Stimulated activated CD8-positive, alpha-beta memory T cell treated with anti-CD3 and anti-CD28 coated beads, Interleukin-2, amount 100 ng/mL, for 48 hours (primary cell): ENCODE results near the gene NTNG1.

Experiments
- DNase-seq, 2 donors: peaks; one replicate each; pipeline ENCODE4 v3.0.0-alpha.2; 2020; ENCODE audit warnings: low read depth in 2 of 2

NTNG1 gene

DNA sequence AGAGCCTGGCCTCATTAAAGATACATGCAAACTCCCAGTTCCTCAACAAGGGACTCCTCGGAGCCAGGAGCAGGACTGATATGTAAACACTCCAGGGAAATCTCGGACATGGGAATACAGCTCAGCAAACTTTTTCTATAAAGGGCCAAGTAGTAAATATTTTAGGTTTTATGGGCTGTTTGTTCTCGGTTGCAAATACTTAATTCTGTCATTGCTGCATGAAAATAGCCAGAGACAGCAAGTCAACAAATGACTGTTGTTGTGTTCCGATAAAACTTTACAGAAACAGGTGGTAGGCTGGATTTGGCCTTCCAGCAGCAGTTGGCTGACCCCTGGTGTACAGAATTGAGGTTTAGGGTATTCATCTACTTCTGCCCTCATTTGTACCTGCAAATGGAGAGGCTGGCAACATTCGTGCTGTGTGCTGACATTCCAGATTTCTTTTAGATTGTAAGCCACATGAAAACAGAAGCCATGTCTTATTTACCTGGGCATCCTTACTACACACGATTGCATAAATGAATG is 360.3 kb downstream of the NTNG1 start:
- no peak for DNase-seq

- DNase-seq: no peak
Observed at GRCh38 chr1:107510347-107510746, 369.5 kb downstream of the NTNG1 start.

- no peak for DNase-seq
Observed at GRCh38 chr1:107512836-107513235, 372.0 kb downstream of the NTNG1 start.

GRCh38 chr1:107514841-107515240 is 374.0 kb downstream of the NTNG1 start:
- DNase-seq: no peak

- DNase-seq: no peak
Observed at GRCh38 chr1:107515702-107516101, 374.9 kb downstream of the NTNG1 start.

DNA sequence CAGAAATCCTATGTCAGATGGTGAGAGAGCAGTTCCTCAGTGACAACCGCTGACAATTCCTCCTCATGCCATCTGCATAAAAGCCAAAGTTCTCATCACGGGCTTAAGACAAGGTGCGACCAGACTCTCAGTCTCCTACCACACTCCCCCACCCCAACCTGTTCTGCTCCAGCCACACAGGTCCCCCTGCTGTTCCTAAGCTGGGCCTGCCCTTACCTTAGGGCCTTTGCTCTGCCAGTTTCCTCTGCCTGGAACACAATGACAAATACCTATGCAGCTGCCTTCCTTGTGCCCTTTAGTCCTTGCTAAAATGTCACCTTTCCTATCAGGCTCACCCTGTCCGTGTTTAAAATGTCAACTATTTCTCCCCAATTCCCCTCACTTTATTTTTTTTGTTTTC is 382.2 kb downstream of the NTNG1 start:
- no peak for DNase-seq

DNA sequence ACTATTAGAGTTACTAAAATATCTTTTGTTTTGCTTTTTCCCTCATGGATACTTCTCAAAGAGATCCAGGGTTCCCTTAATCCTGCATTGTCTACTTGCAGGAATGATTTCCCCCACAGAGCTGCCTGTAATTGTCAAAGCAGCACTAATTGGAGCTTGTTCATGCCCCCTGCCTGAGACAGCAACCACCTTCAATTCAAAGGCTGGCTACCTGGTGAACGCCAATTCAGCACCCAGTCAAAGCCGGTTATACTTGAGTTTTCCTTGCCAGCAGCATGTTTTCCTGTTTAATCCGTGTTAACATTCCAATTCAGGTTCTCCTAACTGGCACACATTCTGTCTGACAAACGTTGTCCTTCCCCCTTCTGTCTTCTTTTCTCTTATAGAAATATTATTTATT is 382.9 kb downstream of the NTNG1 start:
- DNase-seq: no peak

DNA sequence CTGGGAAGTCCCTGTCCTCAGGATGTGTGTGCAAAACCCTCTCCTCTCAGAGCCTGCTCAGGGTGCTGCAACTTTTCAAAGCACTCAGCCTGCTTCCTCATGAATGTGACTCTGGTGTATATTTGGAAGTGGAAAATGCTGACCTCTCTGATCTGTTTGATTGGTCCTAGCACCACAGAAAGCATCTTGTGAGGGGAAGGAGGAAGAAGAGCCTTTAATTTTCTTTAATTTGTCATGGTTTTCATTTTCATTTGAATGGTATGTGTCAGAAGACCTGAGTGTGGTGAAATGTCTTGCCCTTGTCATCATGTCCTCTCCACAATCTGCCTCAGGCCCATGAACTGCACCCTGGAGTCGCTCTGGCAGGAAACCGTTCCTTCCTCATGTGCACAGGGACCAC is 383.5 kb downstream of the NTNG1 start:
- DNase-seq: no peak

- DNase-seq: no peak
Observed at GRCh38 chr1:107525145-107525544, 384.3 kb downstream of the NTNG1 start.

DNA sequence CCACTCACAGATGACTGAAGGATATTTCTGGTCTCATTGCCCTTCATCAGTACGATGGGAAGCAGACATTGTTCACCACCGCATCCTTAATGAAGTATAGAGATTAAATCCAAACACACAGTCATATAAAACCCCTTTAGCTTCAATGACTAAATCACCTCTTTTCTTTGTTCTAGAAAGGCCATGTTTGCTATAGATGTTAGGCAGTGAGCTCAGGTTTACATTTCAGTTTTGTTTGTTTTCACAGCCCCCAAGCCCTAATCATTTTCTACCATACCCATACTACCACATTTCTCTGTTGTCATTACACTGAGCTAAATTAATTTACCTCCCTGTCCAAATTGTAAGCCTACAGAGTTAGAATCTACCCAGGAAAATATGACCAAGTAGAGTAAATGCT is 385.1 kb downstream of the NTNG1 start:
- no peak for DNase-seq

DNA sequence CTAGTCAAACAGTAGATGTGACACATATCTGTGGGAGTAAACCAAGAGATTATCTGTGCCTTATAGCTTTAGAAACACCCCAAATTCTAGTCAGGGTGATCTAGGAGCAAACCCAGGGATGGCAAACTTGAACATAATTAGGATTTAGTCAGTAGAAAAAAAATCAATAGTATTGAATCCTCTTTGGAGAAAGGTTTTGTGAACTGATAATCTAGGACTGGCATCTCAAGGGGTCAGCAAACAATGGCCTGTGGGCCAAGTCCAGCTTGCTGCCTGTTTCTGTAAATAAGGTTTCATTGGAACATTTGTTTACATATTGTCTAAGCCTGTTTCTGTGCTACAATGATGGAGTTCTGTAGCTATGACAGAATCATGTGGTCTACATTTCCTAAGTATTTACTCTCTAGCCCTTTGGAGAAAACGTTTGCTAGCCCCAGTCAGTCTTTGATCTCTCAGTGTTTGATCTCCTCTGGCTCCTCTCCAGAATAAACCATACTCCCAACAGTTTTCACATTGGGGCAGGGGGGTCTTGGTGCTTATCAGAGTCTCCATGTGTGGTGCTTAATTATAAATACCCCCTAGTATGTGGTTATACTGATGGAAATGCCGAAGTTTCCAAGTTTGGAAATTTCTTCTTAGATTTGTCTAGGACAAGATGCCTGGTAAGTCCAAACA is 385.8 kb downstream of the NTNG1 start:
- DNase-seq: no peak

DNA sequence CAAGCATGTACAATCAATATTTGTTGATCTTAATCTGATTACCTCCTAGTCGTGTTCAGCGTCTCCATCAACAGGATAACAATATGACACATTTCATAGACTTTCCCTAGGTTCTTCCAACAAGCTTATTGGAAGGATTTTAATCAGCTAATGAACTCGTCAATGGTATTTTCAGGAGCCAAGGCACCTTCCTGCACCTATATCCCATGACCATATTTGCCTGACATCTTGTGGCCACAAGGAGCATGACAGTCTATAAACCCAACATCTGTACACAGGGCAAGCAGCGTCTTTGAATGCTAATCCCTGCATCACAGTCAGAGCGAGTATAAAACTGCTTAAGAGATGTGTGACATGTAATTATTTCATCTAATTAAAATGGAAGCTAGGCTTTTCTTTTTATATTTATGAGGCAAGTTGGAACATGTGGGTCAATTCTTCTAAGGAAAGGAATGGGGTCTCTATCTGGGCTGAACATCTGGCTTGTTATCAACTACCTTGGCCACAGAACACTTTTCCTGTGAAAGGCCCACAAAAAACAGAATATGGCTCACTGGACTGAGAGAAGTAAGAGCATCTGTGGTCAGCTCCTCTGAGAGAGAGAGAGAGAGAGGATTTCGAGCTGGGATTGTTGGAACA is 388.8 kb downstream of the NTNG1 start:
- DNase-seq: no peak

DNA sequence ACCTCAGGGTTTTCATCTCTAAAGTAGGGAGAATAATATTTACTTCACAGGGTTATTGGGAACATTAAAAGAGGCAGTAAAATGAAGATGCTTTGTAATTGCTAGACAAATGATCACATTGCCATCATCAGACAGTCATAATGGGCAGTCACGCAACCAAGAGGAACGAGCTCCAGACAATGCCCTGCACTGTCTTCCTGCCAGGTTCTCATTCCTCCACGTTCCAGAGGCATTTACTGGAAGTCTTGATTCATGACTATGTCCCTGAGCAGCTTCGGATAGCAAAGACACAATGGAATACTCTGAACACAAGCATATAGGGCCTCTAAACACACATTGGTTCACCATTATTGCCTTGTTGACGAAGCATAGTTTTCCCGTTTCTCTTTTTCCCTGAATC is 389.7 kb downstream of the NTNG1 start:
- DNase-seq: no peak

- DNase-seq: no peak
Observed at GRCh38 chr1:107531065-107531908, 390.4 kb downstream of the NTNG1 start.

DNA sequence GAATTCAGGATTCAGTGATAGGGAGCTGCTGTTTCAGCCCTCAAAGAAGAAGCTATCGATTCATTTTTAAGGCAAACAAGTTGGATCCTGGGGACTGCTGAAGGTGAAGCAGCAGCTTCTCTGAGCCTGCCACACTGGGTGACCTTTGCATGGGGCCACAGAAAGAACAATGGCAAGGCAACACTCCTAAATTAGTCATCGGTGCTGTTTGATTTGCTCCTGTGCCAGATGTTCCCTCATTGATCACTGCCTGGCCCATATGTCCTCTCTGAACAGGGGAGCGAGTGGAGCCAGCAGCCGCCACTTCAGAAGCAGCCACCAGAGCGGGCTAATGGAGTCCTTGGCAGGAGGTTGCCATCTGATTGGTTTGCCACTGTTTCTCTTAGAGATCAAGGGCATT is 391.5 kb downstream of the NTNG1 start:
- DNase-seq: no peak
